A673 (cell line): Measurements from ENCODE around the gene SRPX2. TPM values are rescaled to one million over a fixed set of nuclear protein-coding genes. Genes with fewer than 3 reads are reported as not detected.
A peak's percentile ranks its signal among the peaks of the same experiment; 100 is the strongest.

ENCODE experiments used
- BruUV-seq: library from RNA; stranded (reverse); fragments of 400-500 nt; replicated peaks from 2 replicates; lab custom pipeline; 2021; lab: Mats Ljungman, UMichigan
- CTCF ChIA-PET: fragments of 300-600 bp; sonication (Branson Sonifier 250); formaldehyde crosslinking; loops from one replicate; lab custom pipeline; 2022; ENCODE audit warnings: antibody characterized with exemption; lab: Charles Lee
- POLR2A ChIA-PET: fragments of 300-600 bp; sonication (Branson Sonifier 250); formaldehyde crosslinking; loops from one replicate; lab custom pipeline; 2022; ENCODE audit warnings: antibody characterized with exemption; ENCODE audit not compliant: low non-redundant PET; lab: Charles Lee
- DNase-seq: peaks from one replicate; pipeline ENCODE4 v3.0.0-alpha.2; 2015; ENCODE audit warnings: low spot score
- H3K27ac ChIP-seq: fragments of 200-600 bp; sonication (generic); 2 replicates; pipeline ENCODE4 v1.5.1; 2016; ENCODE audit warnings: mixed run types, low read depth, mild to moderate bottlenecking, mixed read lengths, antibody characterized with exemption, low read length; ENCODE audit not compliant: poor library complexity, severe bottlenecking
- H3K27me3 ChIP-seq: fragments of 200-600 bp; sonication (generic); replicated peaks from 2 replicates; pipeline ENCODE4 v1.6.1; 2017; ENCODE audit warnings: mixed run types, low read depth, mild to moderate bottlenecking, mixed read lengths, antibody characterized with exemption, low read length; ENCODE audit not compliant: insufficient read depth, poor library complexity
- H3K36me3 ChIP-seq: fragments of 200-600 bp; sonication (generic); 2 replicates; pipeline ENCODE4 v1.6.1; 2016; ENCODE audit warnings: mixed run types, mild to moderate bottlenecking, mixed read lengths, antibody characterized with exemption, low read length; ENCODE audit not compliant: insufficient read depth, poor library complexity, severe bottlenecking
- H3K4me1 ChIP-seq: fragments of 200-600 bp; sonication (generic); 2 replicates; pipeline ENCODE4 v1.6.1; 2017; ENCODE audit warnings: mixed run types, mild to moderate bottlenecking, mixed read lengths, antibody characterized with exemption, low read length; ENCODE audit not compliant: insufficient read depth, poor library complexity, severe bottlenecking
- H3K4me3 ChIP-seq: fragments of 200-600 bp; sonication (generic); 2 replicates; pipeline ENCODE4 v1.5.1; 2016; ENCODE audit warnings: low read depth, mixed run types, mild to moderate bottlenecking, mixed read lengths, low read length; ENCODE audit not compliant: poor library complexity, severe bottlenecking
- H3K9me3 ChIP-seq: fragments of 200-600 bp; sonication (generic); 2 replicates; pipeline ENCODE4 v1.6.1; 2016; ENCODE audit warnings: mixed run types, low read depth, mild to moderate bottlenecking, mixed read lengths, antibody characterized with exemption, low read length; ENCODE audit not compliant: poor library complexity, severe bottlenecking
- EZH2 ChIP-seq: fragments of 200-600 bp; sonication (generic); IDR thresholded peaks from 2 replicates; pipeline ENCODE4 v1.6.1; 2017; ENCODE audit warnings: borderline replicate concordance, low read depth, mild to moderate bottlenecking, mixed read lengths, antibody characterized with exemption, low read length; ENCODE audit not compliant: poor library complexity, severe bottlenecking
- intact Hi-C: fragments of 100-400 bp; cut with micrococcal nuclease; formaldehyde crosslinking; loops from one replicate; pipeline ENCODE4 v1.10.0; 2022; ENCODE audit not compliant: unreplicated experiment
- total RNA-seq: library from RNA; stranded (reverse); gene quantifications from 2 replicates; pipeline ENCODE4 v1.2.3, GENCODE V29; 2021
- TF ChIP-seq, protein P1 (sequence below): fragments of 300-800, 200-600 bp; sonication (generic); conservative IDR thresholded peaks from 2 replicates; pipeline ENCODE4 v1.5.1; 2017; ENCODE audit warnings: low read depth, mild to moderate bottlenecking, antibody characterized with exemption, low read length, moderate library complexity, mixed read lengths

Gene SRPX2
- total RNA-seq, 1 experiment from 2014 or later: 12.3 TPM

DNA sequence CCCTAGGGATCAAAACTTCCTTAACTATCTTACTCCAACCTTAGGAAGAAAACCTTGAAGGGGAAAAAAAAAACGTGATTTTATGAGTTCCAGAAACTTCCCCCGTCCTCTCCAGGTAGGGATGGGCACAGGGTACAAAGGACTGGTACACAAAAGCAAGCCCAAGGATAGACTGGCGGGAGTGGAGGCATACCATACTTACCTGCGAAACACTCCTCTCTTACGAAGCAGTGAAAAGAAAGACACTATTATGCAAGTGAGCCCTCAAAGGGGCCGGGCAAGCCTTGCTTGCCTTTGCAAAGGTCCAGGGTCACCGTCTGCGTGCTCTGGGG is 8.0 kb upstream of the SRPX2 start:
- peak overlapping the region; percentile 83 for H3K27ac ChIP-seq
- no peaks in the 10 kb centered on the region for H3K9me3 ChIP-seq
- no peaks in the 10 kb centered on the region for H3K4me1 ChIP-seq
- H3K27me3 ChIP-seq: no peaks in the 10 kb centered on the region
- TF ChIP-seq, protein P1, sequence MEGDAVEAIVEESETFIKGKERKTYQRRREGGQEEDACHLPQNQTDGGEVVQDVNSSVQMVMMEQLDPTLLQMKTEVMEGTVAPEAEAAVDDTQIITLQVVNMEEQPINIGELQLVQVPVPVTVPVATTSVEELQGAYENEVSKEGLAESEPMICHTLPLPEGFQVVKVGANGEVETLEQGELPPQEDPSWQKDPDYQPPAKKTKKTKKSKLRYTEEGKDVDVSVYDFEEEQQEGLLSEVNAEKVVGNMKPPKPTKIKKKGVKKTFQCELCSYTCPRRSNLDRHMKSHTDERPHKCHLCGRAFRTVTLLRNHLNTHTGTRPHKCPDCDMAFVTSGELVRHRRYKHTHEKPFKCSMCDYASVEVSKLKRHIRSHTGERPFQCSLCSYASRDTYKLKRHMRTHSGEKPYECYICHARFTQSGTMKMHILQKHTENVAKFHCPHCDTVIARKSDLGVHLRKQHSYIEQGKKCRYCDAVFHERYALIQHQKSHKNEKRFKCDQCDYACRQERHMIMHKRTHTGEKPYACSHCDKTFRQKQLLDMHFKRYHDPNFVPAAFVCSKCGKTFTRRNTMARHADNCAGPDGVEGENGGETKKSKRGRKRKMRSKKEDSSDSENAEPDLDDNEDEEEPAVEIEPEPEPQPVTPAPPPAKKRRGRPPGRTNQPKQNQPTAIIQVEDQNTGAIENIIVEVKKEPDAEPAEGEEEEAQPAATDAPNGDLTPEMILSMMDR: no peak
- ChIA-PET CTCF (interaction anchor here (0.9 to 1.5 kb wide), 2 partner anchors 36 to 133 kb away, joined by 3 to 6 read pairs; no protein-coding TSS in a partner anchor), POLR2A (no interaction called here)
- no peak for DNase-seq
- no peaks in the 10 kb centered on the region for H3K36me3 ChIP-seq
- intact Hi-C loops: no loop called here
- peak overlapping the region; percentile 60 for H3K4me3 ChIP-seq
- no TSS peak for BruUV-seq

DNA sequence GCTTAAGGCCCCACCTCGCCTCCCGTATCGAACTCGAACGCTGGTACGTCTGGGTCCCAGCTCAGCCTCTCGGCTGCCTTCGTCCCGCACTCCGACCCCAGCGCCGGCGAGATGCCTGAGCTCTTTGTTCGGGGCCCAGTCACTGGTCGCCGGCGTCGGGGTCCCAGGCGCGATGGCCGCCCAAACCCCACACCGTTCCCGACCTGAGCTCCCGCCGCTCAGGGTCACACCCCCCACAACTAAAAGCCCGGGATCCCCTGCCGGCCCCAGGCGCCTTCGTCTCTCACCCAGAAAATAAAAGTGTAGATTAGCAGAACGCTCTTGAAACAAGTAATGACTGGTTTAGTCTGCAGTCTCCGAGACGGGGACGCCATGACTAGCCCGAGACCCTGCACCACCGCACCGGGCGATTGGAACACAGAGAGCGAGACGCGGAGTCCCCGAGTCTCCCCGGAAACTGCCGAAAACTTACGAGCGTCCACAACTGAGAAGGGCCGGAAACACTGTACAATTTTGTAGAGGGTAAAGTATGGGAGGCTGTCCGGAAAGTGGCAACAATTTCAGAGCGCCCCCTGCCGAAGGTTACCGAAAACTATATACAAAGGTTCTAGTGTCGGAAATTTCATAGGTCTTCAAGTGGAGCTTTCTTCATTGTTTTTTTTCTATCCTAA is 7.5 kb upstream of the SRPX2 start, which contains the start of gene TSPAN6:
Gene TSPAN6, minus strand, starts transcription at position 486 of the 671 bp plus-strand sequence. Its CDS starts 112 bp downstream, at position 374.
- no peak for TF ChIP-seq EZH2
- TF ChIP-seq, protein P1: peak; percentile 59
- Histone ChIP-seq H3K36me3 (no peaks in the 10 kb centered on the region), H3K27me3 (no peaks in the 10 kb centered on the region), H3K4me3 (peak within 1 kb of the TSS; percentile 60), H3K4me1 (no peaks in the 10 kb centered on the region), H3K9me3 (no peaks in the 10 kb centered on the region), H3K27ac (peak within 1 kb of the TSS; percentile 83)
- DNase-seq: peak; percentile 93
- ChIA-PET POLR2A (interaction anchor here (0.6 kb wide), 2 partner anchors 126 to 1371 kb away, joined by 3 to 4 read pairs; no protein-coding TSS in a partner anchor), CTCF (interaction anchor here (0.9 to 1.5 kb wide), 2 partner anchors 35 to 132 kb away, joined by 3 to 6 read pairs; no protein-coding TSS in a partner anchor)
- BruUV-seq: TSS peak; percentile 66
- intact Hi-C loops: no loop called here

DNA sequence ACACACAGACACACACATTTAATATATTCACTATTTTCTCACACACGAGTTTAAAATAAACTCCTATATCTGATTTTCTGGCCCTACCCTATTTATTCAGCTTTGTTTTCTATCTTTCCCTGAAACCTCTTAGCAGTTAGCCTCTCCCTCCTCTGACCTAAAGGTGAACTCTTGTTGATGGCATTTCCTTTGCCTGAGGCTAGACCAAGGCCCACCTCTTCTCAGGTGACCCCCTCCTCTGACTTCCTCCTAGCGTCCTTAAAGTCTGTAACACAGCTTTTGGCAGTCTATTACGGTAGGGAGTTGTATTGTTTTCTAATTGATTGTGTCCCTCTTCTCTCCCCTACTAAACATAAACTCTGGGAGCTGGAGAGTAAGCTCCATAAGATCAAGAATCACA is 1.7 kb upstream of the SRPX2 start:
- ChIA-PET POLR2A (no interaction called here), CTCF (no interaction called here)
- no TSS peak for BruUV-seq
- TF ChIP-seq EZH2: no peak
- TF ChIP-seq, protein P1: no peak
- DNase-seq: no peak
- H3K9me3 ChIP-seq: no peaks in the 10 kb centered on the region
- no peak overlapping the region for H3K4me3 ChIP-seq
- no peaks in the 10 kb centered on the region for H3K4me1 ChIP-seq
- intact Hi-C loops: no loop called here
- no peaks in the 10 kb centered on the region for H3K27me3 ChIP-seq
- no peaks in the 10 kb centered on the region for H3K36me3 ChIP-seq
- H3K27ac ChIP-seq: no peak overlapping the region
